Posterior cingulate gyrus (tissue), 11 donors: ENCODE measurements around the gene IPO4.

ENCODE experiments used
- DNase-seq, 10 donors: peaks; one replicate each; pipeline versions ENCODE4 v3.0.0 to v3.0.0-alpha.2; 2020 to 2021; ENCODE audit warnings: mixed read lengths in 3 of 10
- intact Hi-C: fragments of 100-400 bp; cut with DNase I; formaldehyde crosslinking; loops from one replicate; pipeline ENCODE4 v1.15.1; 2023

The IPO4 gene

GRCh38 chr14:24179961-24180796 lies 8.4 kb downstream of the IPO4 start:
- intact Hi-C loops = no loop called here

GRCh38 chr14:24179294-24179960 lies 9.2 kb downstream of the IPO4 start:
- DNase-seq = peak in 1 of 10 donors; percentile 67
- intact Hi-C loops = no loop called here

More at GRCh38 chr14:24179961-24180796, 8.4 kb downstream of the IPO4 start:
- DNase-seq = peak in 2 of 10 donors; percentile 23 to 70

GRCh38 chr14:24178399-24179178 lies 10.0 kb downstream of the IPO4 start:
- peak in 1 of 10 donors; percentile 19 for DNase-seq
- intact Hi-C loops = no loop called here

GRCh38 chr14:24177891-24178290 lies 10.7 kb downstream of the IPO4 start:
- intact Hi-C loops = no loop called here
- DNase-seq = peak in 1 of 10 donors; percentile 46

DNA sequence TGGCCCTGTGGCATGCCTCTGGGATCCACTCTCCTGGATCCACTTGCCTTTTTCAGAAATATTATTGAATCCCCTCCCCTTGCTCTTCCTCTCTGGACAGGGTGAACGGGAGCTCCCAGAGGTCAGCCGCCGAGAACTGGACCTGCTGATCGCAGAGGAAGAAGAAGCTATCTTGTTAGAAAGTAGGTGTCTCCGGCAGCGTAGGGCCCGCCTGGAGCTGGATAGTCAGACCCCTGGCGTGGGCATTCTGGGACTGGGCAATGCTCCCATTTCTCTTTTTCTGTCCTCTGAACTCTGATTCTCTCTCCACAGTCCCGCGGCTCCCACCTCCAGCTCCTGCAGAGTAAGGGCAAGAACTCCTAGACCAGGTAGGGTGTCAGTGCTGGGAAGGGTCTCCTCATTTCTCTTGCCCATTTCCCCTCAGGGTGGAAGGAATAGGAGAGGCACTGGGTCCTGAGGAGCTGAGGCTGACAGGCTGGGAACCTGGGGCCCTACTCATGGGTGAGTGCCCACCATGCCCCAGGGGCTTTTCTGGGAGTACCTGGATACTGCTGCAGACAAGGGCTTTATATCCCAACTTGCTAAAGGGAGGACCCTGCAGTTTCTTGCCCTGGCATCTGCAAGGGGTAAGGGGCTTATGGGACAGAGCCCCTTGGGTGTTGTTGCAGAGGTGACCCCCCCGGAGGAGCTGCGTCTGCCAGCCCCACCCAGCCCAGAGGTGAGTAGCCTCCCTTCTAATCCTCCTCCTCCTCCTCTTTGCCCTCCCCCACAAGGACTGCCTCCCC lies 11.4 kb downstream of the IPO4 start:
- peak in 1 of 10 donors; percentile 39 for DNase-seq
- intact Hi-C loops = no loop called here

DNA sequence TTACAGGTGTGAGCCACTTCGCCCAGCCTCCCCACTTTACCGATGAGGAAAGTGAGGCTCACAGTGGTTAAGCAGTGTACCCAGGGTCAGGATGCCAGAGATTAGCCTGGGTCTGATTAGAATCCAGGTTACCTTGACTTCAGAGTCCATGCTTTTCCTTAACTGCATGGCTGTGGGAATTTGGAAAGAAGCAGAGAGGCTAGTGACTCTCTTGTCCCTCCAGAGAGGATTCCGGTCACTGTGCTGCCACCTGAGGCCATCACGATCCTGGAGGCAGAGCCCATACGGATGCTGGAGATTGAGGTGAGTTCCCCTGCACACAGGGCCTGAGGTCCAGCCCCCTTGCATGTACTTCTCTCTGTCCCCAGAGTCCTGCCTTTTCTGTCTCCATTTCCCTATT lies 12.0 kb downstream of the IPO4 start:
- peak in 1 of 10 donors; percentile 5 for DNase-seq
- intact Hi-C loops = no loop called here

DNA sequence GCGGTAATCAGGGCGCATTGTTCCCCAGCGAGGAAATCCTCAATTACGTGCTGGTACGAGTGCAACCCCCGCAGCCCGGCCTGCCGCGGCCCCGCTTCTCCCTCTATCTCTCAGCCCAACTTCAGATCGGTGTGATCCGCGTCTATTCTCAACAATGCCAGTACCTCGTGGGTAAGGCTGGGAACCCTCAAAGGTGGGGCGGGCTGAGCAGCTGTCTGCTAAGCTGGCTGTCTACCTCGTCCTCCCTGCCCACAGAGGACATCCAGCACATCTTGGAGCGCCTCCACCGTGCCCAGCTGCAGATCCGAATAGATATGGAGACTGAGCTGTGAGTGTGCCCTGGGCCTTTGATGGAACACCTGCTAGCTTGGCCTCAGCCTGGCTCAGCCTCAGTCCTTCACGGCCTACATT lies 15.7 kb downstream of the IPO4 start:
- peak in 7 of 10 donors; percentile 19 to 90 (median 55) for DNase-seq
- intact Hi-C loops = no loop called here

GRCh38 chr14:24172261-24172860 lies 16.3 kb downstream of the IPO4 start:
- peak in 5 of 10 donors; percentile 18 to 86 (median 76) for DNase-seq
- intact Hi-C loops = no loop called here

- peak; percentile 80 to 99 (median 94) for DNase-seq
- intact Hi-C loops = no loop called here
Observed at GRCh38 chr14:24171422-24172260, 17.0 kb downstream of the IPO4 start, which contains the start of gene REC8. Gene REC8 (plus strand): TSS chr14:24172080. CDS start chr14:24172553, 473 bp downstream.

- intact Hi-C loops = no loop called here
- DNase-seq = peak in 1 of 10 donors; percentile 12
Observed at GRCh38 chr14:24167469-24168114, 21.0 kb downstream of the IPO4 start.

DNA sequence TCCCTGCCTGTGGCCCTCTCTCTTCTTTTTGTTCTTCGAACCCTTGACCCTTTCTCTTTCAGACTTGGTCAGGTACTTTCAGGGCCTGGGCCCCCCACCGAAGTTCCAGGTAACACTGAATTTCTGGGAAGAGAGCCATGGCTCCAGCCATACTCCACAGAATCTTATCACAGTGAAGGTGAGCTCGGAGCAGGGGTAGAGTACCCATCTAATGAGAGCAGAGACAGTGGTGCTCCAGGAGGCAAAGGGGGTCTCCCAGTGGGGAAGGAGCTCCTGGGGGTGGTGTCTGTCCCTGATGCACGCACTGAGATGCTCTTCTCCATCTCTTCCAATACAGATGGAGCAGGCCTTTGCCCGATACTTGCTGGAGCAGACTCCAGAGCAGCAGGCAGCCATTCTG lies 22.8 kb downstream of the IPO4 start:
- intact Hi-C loops = no loop called here
- peak in 2 of 10 donors; percentile 15 to 16 for DNase-seq

DNA sequence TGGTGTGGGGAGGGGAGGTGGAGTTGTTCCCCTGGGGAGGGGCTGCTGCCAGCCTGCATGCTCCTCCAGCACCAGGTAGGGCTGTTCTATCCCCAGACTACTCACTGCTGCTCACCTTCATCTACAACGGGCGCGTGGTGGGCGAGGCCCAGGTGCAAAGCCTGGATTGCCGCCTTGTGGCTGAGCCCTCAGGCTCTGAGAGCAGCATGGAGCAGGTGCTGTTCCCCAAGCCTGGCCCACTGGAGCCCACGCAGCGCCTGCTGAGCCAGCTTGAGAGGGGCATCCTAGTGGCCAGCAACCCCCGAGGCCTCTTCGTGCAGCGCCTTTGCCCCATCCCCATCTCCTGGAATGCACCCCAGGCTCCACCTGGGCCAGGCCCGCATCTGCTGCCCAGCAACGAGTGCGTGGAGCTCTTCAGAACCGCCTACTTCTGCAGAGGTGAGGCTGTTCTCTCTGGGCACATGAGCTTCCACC lies 24.1 kb downstream of the IPO4 start:
- peak in 3 of 10 donors; percentile 57 to 78 (median 68) for DNase-seq
- intact Hi-C loops = no loop called here

- intact Hi-C loops = no loop called here
- peak in 5 of 10 donors; percentile 17 to 70 (median 31) for DNase-seq
Observed at GRCh38 chr14:24162093-24162492, 26.5 kb downstream of the IPO4 start.

GRCh38 chr14:24160850-24161804 lies 27.5 kb downstream of the IPO4 start, which contains the start of gene IRF9:
Gene IRF9 (plus strand): TSS chr14:24161265. CDS start chr14:24162145, 880 bp downstream.
- DNase-seq = peak; percentile 92 to 99 (median 97)
- intact Hi-C loops = loop anchor here (1.0 to 2.0 kb wide), 3 partner anchors 14 to 47 kb away; partner anchors contain the start of genes DCAF11, IPO4, NRL and PSME2

GRCh38 chr14:24160499-24160849 lies 28.1 kb downstream of the IPO4 start:
- intact Hi-C loops = loop anchor here (2.0 kb wide), 2 partner anchors 14 to 28 kb away; partner anchors contain the start of genes IPO4, PSME2 and RNF31
- peak in 3 of 10 donors; percentile 43 to 62 (median 61) for DNase-seq

GRCh38 chr14:24159777-24160498 lies 28.7 kb downstream of the IPO4 start:
- DNase-seq = peak in 3 of 10 donors; percentile 25 to 63 (median 49)
- intact Hi-C loops = loop anchor here (2.0 kb wide), 2 partner anchors 13 to 29 kb away; partner anchors contain the start of genes IPO4, PSME2 and RNF31
